ENCODE measurements around the gene CBS.
"Not testable (repeated sequence)": the region's sequence is repeated elsewhere in the genome, so short reads cannot be mapped to it uniquely, and the experiment has no call there.

CBS gene

GRCh38 chr21:43025636-43026180 lies 49.9 kb downstream of the CBS start:
- DNase-seq (ENCODE audit: low spot score) = no peak

- DNase-seq (ENCODE audit: low spot score) = no peak
These were observed 51.0 kb downstream of the CBS start for GRCh38 chr21:43024439-43025136.

GRCh38 chr21:43023175-43023574 lies 52.5 kb downstream of the CBS start:
- DNase-seq (ENCODE audit: low spot score) = no peak

- no peak for DNase-seq (ENCODE audit: low spot score)
These were observed 53.7 kb downstream of the CBS start for GRCh38 chr21:43021756-43022600.

- DNase-seq (ENCODE audit: low spot score) = no peak
These were observed 54.4 kb downstream of the CBS start for GRCh38 chr21:43021191-43021590.

- DNase-seq (ENCODE audit: low spot score) = no peak
These were observed 54.9 kb downstream of the CBS start for GRCh38 chr21:43020771-43021170.

- no peak for DNase-seq (ENCODE audit: low spot score)
These were observed 55.5 kb downstream of the CBS start for GRCh38 chr21:43020177-43020576.

- no peak for DNase-seq (ENCODE audit: low spot score)
These were observed 57.1 kb downstream of the CBS start for GRCh38 chr21:43018519-43018918.

GRCh38 chr21:43016728-43017127 lies 58.9 kb downstream of the CBS start:
- no peak for DNase-seq (ENCODE audit: low spot score)

- DNase-seq (ENCODE audit: low spot score) = peak; percentile 34
These were observed 59.6 kb downstream of the CBS start for GRCh38 chr21:43015906-43016540.

GRCh38 chr21:43012596-43012995 lies 63.0 kb downstream of the CBS start:
- DNase-seq (ENCODE audit: low spot score) = no peak

GRCh38 chr21:43006874-43007208 lies 68.8 kb downstream of the CBS start:
- no peak for DNase-seq (ENCODE audit: low spot score)

GRCh38 chr21:43006051-43006873 lies 69.4 kb downstream of the CBS start:
- not testable (repeated sequence) for DNase-seq (ENCODE audit: low spot score)

GRCh38 chr21:43005635-43006034 lies 70.0 kb downstream of the CBS start:
- DNase-seq (ENCODE audit: low spot score) = no peak

- no peak for DNase-seq (ENCODE audit: low spot score)
These were observed 70.7 kb downstream of the CBS start for GRCh38 chr21:43004926-43005325.

All from germinal center (tissue), 1 donor.